ENCODE measurements around the gene SLC9A5.
A peak's percentile ranks its signal among the peaks of the same experiment; 100 is the strongest.

The SLC9A5 gene

GRCh38 chr16:67283039-67283825 is 34.5 kb downstream of the SLC9A5 start:
- no peak for DNase-seq

GRCh38 chr16:67283826-67284555 is 35.2 kb downstream of the SLC9A5 start:
- DNase-seq, result no peak

GRCh38 chr16:67284699-67285646 is 36.2 kb downstream of the SLC9A5 start:
- DNase-seq, result no peak

GRCh38 chr16:67286441-67287235 is 37.9 kb downstream of the SLC9A5 start:
- no peak for DNase-seq

- DNase-seq, result no peak
Observed at GRCh38 chr16:67287960-67288359, 39.2 kb downstream of the SLC9A5 start.

GRCh38 chr16:67291461-67291860 is 42.7 kb downstream of the SLC9A5 start:
- DNase-seq, result no peak

- DNase-seq, result no peak
Observed at GRCh38 chr16:67294171-67294757, 45.5 kb downstream of the SLC9A5 start.

GRCh38 chr16:67294938-67295361 is 46.2 kb downstream of the SLC9A5 start:
- DNase-seq, result no peak

- DNase-seq, result no peak
Observed at GRCh38 chr16:67296420-67296819, 47.6 kb downstream of the SLC9A5 start.

- DNase-seq, result no peak
Observed at GRCh38 chr16:67298277-67298676, 49.5 kb downstream of the SLC9A5 start.

- no peak for DNase-seq
Observed at GRCh38 chr16:67299269-67299668, 50.5 kb downstream of the SLC9A5 start.

GRCh38 chr16:67301080-67301782 is 52.5 kb downstream of the SLC9A5 start:
- no peak for DNase-seq

- DNase-seq, result no peak
Observed at GRCh38 chr16:67302076-67302475, 53.3 kb downstream of the SLC9A5 start.

- DNase-seq, result no peak
Observed at GRCh38 chr16:67302970-67303369, 54.2 kb downstream of the SLC9A5 start.

- DNase-seq, result no peak
Observed at GRCh38 chr16:67304020-67304419, 55.2 kb downstream of the SLC9A5 start.

- no peak for DNase-seq
Observed at GRCh38 chr16:67305216-67306071, 56.7 kb downstream of the SLC9A5 start.

GRCh38 chr16:67310561-67310960 is 61.8 kb downstream of the SLC9A5 start:
- no peak for DNase-seq

- peak; percentile 99 for DNase-seq
Observed at GRCh38 chr16:67311607-67312488, 63.1 kb downstream of the SLC9A5 start.

GRCh38 chr16:67312719-67313118 is 63.9 kb downstream of the SLC9A5 start:
- DNase-seq, result no peak
